Ramos (cell line): ENCODE data around the gene SMLR1.
"Not testable (repeated sequence)": the region's sequence is repeated elsewhere in the genome, so short reads cannot be mapped to it uniquely, and the experiment has no call there.

Experiments
- in situ Hi-C: fragments of 300-500 bp; cut with MboI; formaldehyde crosslinking; loops from one replicate; pipeline ENCODE4 v1.14.3; 2022; ENCODE audit warnings: low sequenced_read_pairs; ENCODE audit not compliant: unreplicated experiment

SMLR1 gene

GRCh38 chr6:130827247-130828149 is at the start of gene SMLR1:
SMLR1 (plus strand) TSS chr6:130827406; CDS start chr6:130827414, 8 bp downstream.
- in situ Hi-C loops, result no loop called here

DNA sequence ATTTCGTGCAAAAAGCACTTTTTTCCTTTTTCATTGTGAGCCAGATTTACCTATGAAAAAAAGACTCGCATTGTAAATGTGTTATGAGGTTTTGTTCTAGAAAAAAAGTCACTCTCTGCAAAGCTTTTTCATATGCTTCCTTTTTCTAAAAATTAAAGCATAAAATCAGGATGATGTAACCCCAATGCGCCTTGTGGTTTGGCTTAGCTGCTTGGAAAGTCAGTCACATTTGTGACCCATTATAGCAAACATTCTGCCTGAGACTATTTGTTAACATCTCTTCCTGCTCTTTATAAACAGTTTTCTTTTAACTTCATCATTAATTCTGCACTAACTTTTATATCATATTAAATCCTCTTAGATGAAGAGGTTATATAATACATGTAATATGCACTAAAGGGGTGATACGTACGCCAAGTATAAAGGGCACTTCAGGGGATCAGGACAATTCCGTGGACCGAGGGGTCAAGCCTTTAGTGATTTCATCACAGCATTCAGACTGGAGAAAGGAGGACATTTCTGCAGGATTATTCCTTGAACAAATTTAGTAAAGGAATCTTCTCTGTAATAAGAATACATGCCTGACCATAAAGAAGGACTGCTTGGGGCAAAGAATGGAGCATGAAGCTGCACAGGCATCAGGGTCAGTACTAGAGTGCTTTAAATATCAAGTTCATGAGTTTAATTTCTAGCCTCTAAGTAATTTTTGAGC is 48.1 kb upstream of the SMLR1 start:
- in situ Hi-C loops, result no loop called here

DNA sequence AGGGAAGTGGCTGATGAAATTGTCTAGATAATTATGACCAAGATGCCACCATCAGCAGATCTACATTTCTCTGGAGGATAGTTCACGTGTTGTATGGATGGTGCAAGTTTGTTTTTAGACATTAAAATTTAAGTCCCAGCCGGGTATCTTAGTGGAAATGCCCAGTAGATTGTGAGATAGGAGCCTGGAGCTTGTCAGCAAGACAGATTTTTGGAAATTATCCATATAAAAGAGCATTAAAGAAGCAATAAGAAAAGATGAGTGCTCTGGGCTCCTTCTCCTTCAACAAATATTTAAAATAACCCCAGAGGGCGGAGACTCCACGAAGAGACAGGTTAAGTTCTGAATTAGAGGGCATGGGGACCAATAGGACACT is 47.6 kb upstream of the SMLR1 start:
- in situ Hi-C loops, result no loop called here

GRCh38 chr6:130780122-130780521 is 47.1 kb upstream of the SMLR1 start:
- in situ Hi-C loops, result no loop called here

GRCh38 chr6:130781557-130781956 is 45.6 kb upstream of the SMLR1 start:
- in situ Hi-C loops, result no loop called here

- in situ Hi-C loops, result no loop called here
These were observed 43.6 kb upstream of the SMLR1 start for GRCh38 chr6:130783416-130784107.

DNA sequence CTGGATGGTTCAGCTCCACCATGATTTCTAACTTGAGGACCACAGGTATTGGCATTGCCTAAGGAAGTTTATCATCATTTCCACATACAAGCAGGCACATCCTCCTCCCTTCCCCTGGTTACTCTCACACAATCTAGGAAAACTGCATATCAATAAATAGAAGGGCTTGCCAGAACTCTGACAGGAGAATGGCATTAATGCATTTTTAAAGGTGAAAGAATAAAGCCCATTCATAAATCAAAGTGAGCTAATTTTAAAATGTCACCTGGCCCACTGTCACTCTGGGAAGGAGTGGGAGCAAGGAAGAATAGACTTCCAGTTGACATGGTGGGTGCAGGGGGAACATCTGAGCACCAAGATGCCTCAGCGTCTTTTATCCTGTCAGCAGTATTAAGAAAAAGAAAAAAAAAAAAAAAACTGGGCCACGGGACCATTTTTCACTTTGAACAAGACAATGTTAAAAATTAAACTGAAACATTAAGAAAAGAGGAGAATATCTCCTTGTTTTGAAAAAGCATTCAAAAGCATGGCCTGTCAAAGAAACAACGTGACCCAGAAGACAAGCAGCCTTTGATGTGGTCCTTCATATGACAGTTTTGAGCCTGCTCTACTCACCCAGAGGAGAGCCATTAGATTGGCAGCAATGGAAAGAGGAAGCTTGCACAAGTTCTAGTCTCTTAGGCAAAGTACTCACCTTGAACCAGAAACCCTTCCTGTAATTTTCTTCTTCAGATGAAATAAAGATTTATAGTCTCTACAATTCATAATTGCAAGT is 39.3 kb upstream of the SMLR1 start:
- in situ Hi-C loops, result no loop called here

DNA sequence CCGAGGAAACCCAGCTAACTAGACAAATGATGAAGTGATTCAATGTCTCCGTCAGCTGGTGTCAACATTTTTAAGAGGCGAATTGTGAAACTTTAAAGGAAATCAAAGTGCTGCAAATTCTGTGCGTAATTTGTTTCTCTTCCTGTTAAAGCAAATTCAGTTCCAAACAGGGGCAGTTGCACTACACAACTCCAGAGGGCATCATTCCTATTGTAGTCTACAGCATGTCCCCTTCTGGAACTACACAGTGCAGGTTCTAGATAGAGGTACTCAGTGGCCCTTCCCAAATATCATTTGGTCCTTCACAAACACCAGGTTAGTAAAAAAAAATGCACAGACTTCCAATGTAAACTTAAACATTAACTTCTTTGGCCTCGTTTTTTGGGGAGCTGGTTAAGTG is 38.3 kb upstream of the SMLR1 start:
- in situ Hi-C loops, result no loop called here

DNA sequence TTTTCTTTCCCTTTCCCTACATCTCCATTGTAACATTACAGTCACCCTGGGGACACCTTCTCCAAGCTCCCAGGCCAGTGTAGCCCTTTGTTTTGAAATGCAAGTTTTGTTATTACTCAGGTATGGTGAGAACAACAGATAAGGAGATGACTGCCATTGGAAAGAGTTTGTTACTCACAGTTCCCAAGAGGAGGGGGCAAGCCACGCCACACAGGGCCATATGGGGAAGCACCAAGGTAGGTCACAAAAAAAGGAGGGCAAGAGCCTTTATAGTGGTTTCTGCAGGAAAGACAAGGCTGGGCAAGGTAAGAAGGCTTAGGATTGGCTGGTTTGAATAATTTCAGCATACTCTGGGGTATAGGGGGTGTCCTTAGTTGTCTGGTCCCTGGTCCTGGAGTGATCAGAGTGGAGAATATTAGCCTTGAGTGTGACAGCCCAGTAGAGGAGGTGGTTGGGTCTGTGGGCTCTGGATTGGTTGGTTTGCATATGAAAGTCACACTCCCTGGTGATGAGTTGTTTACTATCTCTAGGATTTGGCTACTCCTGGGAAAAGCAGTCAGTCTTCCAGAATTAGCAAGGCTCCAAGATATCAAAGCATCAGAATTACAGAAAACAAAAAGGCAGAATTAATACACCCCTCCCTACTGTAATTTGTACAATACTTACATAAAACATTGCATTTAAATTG is 33.1 kb upstream of the SMLR1 start:
- in situ Hi-C loops, result no loop called here

GRCh38 chr6:130794738-130795137 is 32.5 kb upstream of the SMLR1 start:
- in situ Hi-C loops, result no loop called here

DNA sequence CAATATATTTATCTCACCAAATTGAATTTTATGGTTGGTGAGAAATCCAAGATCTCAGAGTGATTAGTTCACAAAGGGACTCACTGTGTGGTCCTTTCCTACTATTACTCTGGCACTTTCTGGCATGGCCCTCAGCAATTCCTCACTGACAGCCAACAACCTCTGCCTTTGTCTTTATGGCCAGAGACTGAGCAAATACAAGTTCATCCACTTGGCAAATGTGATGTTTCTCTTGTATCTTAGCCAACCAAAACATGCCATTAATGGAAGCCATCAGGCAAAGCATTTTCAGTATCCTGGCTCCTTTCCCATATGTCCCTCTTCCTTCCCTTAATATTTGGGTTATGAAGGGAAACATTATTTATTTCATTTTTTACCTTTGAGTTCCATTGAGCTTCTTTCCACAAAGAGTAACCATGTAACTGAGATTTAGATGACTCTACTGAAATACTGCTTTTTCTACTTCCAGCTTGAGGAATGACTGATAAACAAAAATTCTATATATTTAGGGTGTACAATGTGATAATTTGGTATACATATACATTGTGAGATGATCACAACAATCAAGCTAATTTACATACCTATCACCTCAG is 30.8 kb upstream of the SMLR1 start:
- in situ Hi-C loops, result no loop called here

GRCh38 chr6:130797061-130797460 is 30.1 kb upstream of the SMLR1 start:
- in situ Hi-C loops, result no loop called here

DNA sequence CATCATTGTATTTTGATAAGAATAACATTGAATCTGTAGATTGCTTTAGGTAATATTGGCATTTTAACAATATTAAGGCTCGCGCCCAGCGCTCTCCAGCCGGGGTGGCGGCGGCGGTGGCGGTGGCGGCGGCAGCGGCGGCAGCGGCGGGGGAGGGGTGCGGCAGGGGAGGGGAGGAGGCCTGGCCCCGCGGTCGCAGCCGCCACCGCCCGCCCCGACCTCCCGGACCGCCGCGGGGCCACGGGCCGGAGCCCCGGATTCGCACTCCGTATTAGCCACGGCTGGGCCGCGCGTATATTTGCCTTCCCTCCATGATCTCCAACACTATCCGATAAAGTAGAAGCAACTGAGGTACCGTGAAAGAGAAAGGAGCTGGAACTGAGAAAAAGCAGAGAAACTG is 25.8 kb upstream of the SMLR1 start:
- in situ Hi-C loops, result not testable (repeated sequence)

DNA sequence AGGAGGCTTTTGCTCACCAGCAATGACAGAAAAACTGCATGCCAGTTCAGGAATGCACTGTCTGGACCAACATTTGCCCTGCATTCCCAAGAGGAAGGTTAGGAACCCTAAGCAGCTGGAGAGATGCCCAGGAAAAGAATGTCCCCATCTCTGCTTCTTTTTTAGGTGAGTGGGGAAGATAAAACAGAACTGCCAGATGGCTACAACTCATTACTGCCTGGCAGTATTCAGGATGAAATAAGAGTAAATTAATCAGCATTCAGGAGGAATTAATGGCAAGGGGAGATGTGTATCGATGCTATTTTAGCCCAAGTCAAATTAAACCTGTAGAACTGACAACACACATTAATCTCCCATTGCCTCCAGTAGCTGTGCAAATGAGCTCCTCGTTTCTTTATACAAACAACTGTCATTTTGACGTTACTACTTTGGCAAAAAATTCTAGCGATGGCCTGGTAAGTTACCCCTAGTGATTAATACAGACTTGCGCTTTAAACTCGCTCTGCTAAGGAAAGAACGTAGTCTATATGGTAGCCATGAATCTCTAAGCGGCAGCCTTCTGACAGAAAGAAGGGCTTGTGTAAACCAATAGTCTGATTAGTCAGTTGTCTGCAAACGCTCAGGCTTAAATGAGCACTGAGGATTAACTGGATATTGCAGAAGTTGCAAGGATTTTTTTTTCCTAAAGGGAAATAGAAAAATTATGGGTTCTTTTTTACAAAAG is 16.7 kb upstream of the SMLR1 start:
- in situ Hi-C loops, result no loop called here

GRCh38 chr6:130811932-130812331 is 15.3 kb upstream of the SMLR1 start:
- in situ Hi-C loops, result no loop called here

GRCh38 chr6:130814506-130814905 is 12.7 kb upstream of the SMLR1 start:
- in situ Hi-C loops, result no loop called here

- in situ Hi-C loops, result no loop called here
These were observed 11.8 kb upstream of the SMLR1 start for GRCh38 chr6:130815200-130816071.

DNA sequence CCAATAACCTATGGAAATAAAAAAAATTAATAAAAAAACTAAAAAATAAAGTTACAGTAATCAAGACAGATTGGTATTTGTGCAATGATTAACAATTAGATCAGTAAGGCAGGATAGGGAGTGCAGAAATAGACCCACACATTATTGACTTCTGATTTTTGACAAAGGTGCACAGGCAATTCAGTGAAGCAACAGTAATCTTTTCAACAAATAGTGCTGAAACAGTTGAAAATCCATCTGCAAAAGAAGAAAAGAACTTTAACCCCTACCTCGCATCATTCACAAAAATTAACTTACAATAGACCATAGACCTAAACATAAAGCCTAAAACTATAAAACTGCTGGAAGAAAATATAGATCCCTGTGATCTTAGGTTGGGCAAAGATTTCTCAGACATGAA is 4.5 kb upstream of the SMLR1 start:
- in situ Hi-C loops, result no loop called here
